ENCODE data around the gene GPR17. TPM values are rescaled to one million over a fixed set of nuclear protein-coding genes. Genes with fewer than 3 reads are reported as not detected.

GPR17 gene
- total and polyA plus RNA-seq, 9 of the 15 experiments (the other 6 are each of a cell fraction or from before 2014, with no cell fraction given), result not detected

- POLR2A ChIA-PET, result interaction anchor here (0.6 to 1.2 kb wide), 2 partner anchors 127 to 328 kb away, joined by 3 to 4 read pairs; partner anchors contain the start of gene IWS1
- DNase-seq (ENCODE audit: extremely low read depth in 1 of 4, low spot score in 3 of 4) (no peak), FAIRE-seq (no peak), ATAC-seq (no peak)
- H2AFZ ChIP-seq (ENCODE audit: low read depth, low read length), result no peak overlapping the region
- no peak overlapping the region; a peak in 1 of 4 replicates for H3K9ac ChIP-seq (ENCODE audit: insufficient read depth in 1 of 2, low read depth in 2 of 2, low read length in 2 of 2)
- H3K9me1 ChIP-seq (ENCODE audit: control insufficient read depth, insufficient read depth, low read length), result no peaks in the 10 kb centered on the region
- intact Hi-C loops (cut with micrococcal nuclease) (no loop called here), in situ Hi-C loops (cut with MboI) (no loop called here)
- H3K4me3 ChIP-seq, result no peak overlapping the region
- peaks cover 13% of the 10 kb centered on the region; the same call in 1 of the 2 replicates for H4K20me1 ChIP-seq (replicated peaks; ENCODE audit: control insufficient read depth, insufficient read depth, low read length)
- H3K27ac ChIP-seq (ENCODE audit: extremely low read depth, low read depth, low read length), result no peak overlapping the region
- H3K36me3 ChIP-seq (ENCODE audit: control insufficient read depth, insufficient read depth, low read length), result no peaks in the 10 kb centered on the region
- peaks cover 56 to 83% of the 10 kb centered on the region in 2 experiments for H3K27me3 ChIP-seq (ENCODE audit: control insufficient read depth in 2 of 2, insufficient read depth in 2 of 2, low read length in 2 of 2)
- 6% methylated on average over 25 of the region's 25 CpGs for WGBS (ENCODE audit: insufficient coverage, low coverage, missing lambda C conversion rate)
- CTCF ChIA-PET (ENCODE audit: low intra/inter-chr PET ratio), result no interaction called here
- TF ChIP-seq RUNX1 (IDR thresholded peaks at IDR 0.05; ENCODE audit: low read depth), result no peak
- TF ChIP-seq CEBPB (tag; IDR thresholded peaks at IDR 0.05), result no peak
- TF ChIP-seq ZNF778 (CRISPR knock-in tag; IDR thresholded peaks at IDR 0.05), result no peak
- TF ChIP-seq MGA (IDR thresholded peaks at IDR 0.05), result peak; percentile 27; the same call in 1 of the 2 replicates
- TF ChIP-seq MAFF (IDR thresholded peaks at IDR 0.05; ENCODE audit: low read length), result no peak
- no TSS peak for BruUV-seq (replicated peaks)
- H3K4me2 ChIP-seq (ENCODE audit: insufficient read depth, low read length), result no peak overlapping the region
- H3K9me3 ChIP-seq (replicated peaks; ENCODE audit: control insufficient read depth, insufficient read depth, low read depth, low read length), result no peaks in the 10 kb centered on the region
- no peaks in the 10 kb centered on the region for H3K79me2 ChIP-seq (ENCODE audit: control insufficient read depth, insufficient read depth, low read length)
- H3K4me1 ChIP-seq (replicated peaks in 1 of 2; ENCODE audit: control insufficient read depth in 2 of 2, insufficient read depth in 2 of 2, low read length in 2 of 2), result peaks cover 0 to 30% of the 10 kb centered on the region in 2 experiments; a peak in 1 of 5 replicates
Measured at GRCh38 chr2:127652786-127653357, 6.9 kb downstream of the GPR17 start.

Data from K562 (cell line).